ENCODE data around the gene CP.

The CP gene

DNA sequence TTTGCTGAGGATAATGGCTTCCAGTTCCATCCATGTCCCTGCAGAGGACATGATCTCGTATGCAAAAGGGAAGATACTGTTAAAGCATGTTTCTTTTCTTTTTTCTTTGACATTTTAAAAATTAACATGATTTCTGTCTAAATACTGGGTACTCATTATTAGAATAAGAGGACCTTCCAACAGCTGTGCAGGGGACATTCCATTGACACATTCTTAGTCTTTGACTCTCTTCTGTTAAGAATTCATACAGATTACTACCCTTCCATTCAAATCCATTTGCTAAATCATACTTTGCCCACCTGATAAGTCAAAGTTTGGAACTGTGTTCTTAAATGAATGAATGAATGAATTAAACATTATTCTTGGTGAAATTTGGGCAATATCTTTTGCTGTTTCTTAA is 5.1 kb upstream of the CP start:
- no peak for TF ChIP-seq RAD21 (IDR thresholded peaks at IDR 0.05; ENCODE audit: low read depth)
- no peak for TF ChIP-seq TAF1 (IDR thresholded peaks at IDR 0.05; ENCODE audit: low read depth)
- TF ChIP-seq, protein P1, sequence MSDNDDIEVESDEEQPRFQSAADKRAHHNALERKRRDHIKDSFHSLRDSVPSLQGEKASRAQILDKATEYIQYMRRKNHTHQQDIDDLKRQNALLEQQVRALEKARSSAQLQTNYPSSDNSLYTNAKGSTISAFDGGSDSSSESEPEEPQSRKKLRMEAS (IDR thresholded peaks at IDR 0.05) = no peak
- no peak for TF ChIP-seq CREB1 (IDR thresholded peaks at IDR 0.05; ENCODE audit: low read depth)
- no peak for TF ChIP-seq TCF12 (IDR thresholded peaks at IDR 0.05; ENCODE audit: low read depth)
- TF ChIP-seq FOXM1 (IDR thresholded peaks at IDR 0.05; ENCODE audit: borderline replicate concordance, low read depth) = no peak
- no peak for TF ChIP-seq EP300 (IDR thresholded peaks at IDR 0.05; ENCODE audit: borderline replicate concordance)
- TF ChIP-seq YY1 (IDR thresholded peaks at IDR 0.05; ENCODE audit: low read depth) = no peak
- no peak for TF ChIP-seq TEAD4 (IDR thresholded peaks at IDR 0.05)
- TF ChIP-seq, protein P2, sequence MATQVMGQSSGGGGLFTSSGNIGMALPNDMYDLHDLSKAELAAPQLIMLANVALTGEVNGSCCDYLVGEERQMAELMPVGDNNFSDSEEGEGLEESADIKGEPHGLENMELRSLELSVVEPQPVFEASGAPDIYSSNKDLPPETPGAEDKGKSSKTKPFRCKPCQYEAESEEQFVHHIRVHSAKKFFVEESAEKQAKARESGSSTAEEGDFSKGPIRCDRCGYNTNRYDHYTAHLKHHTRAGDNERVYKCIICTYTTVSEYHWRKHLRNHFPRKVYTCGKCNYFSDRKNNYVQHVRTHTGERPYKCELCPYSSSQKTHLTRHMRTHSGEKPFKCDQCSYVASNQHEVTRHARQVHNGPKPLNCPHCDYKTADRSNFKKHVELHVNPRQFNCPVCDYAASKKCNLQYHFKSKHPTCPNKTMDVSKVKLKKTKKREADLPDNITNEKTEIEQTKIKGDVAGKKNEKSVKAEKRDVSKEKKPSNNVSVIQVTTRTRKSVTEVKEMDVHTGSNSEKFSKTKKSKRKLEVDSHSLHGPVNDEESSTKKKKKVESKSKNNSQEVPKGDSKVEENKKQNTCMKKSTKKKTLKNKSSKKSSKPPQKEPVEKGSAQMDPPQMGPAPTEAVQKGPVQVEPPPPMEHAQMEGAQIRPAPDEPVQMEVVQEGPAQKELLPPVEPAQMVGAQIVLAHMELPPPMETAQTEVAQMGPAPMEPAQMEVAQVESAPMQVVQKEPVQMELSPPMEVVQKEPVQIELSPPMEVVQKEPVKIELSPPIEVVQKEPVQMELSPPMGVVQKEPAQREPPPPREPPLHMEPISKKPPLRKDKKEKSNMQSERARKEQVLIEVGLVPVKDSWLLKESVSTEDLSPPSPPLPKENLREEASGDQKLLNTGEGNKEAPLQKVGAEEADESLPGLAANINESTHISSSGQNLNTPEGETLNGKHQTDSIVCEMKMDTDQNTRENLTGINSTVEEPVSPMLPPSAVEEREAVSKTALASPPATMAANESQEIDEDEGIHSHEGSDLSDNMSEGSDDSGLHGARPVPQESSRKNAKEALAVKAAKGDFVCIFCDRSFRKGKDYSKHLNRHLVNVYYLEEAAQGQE (IDR thresholded peaks at IDR 0.05; ENCODE audit: low read depth) = no peak
- TF ChIP-seq CEBPB (IDR thresholded peaks at IDR 0.05) = no peak
- TF ChIP-seq NFIC (IDR thresholded peaks at IDR 0.05) = no peak
- TF ChIP-seq EGR1 (IDR thresholded peaks at IDR 0.05) = no peak
- TF ChIP-seq ZBTB7A (IDR thresholded peaks at IDR 0.05; ENCODE audit: low read depth) = no peak

DNA sequence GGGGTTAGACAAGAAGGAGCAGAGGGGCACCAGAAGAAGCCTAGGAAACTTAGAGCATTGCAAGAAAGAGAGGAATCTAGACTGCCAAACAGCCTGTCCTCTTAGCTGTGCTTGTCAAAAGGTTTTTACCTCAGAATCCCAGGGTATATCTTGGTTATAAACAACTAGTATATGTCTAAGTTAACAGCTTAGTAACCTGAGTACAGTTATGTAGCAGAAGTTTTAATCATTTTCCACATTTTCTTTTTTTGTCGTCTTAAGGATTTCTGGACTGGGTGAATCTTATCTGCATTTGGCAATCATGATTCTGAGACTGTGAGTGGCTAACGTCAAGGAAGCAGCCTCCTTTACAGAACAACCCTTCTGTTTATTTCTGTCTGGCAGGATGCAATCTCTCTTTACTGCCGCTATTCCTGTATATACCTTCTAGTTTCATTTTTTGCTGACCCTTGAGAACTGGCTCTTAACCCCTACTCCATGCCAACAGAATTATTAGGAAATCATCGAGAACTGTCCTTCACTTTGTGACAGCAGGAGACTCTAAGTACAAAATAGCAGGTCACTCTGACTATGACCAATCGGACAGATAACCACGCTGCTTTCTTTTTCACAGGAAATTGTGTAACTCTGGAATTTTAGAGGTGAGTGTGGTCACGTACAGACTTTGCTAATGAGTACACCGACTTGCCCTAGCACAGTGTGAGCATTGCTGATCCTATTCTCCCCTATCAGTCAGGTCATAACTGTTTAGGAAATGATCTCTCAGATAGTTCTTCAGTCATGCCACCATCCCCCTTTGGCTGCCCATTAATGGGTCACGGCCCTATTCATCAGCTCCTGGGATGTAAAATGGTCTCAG is 3.3 kb upstream of the CP start:
- TF ChIP-seq FOXM1 (IDR thresholded peaks at IDR 0.05; ENCODE audit: borderline replicate concordance, low read depth) (no peak), CEBPB (IDR thresholded peaks at IDR 0.05) (0 out of 2 replicates have a peak, but pooled peaks have one; percentile 3)

DNA sequence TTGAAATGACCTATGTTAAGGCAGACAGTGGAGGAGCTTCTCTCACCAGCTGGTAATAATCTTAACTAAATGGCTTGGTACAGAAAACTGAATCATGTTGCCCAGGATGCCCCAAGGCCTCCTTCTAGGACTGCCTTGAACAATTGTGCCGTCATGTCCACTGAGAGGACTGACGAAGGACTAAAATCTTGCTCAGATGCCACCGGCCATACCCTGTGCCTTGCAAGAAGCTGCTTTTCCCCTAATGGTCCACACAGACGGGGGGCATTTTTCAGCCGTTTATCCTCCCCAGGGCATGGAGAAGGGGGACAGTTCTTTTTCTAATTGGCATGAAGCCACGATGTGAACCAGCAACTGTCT is 1.8 kb upstream of the CP start:
- TF ChIP-seq YY1 (IDR thresholded peaks at IDR 0.05; ENCODE audit: low read depth) (no peak), EP300 (IDR thresholded peaks at IDR 0.05; ENCODE audit: borderline replicate concordance) (no peak), TEAD4 (IDR thresholded peaks at IDR 0.05) (no peak), FOXM1 (IDR thresholded peaks at IDR 0.05; ENCODE audit: borderline replicate concordance, low read depth) (no peak), CEBPB (IDR thresholded peaks at IDR 0.05) (no peak), NFIC (IDR thresholded peaks at IDR 0.05) (no peak), ZBTB7A (IDR thresholded peaks at IDR 0.05; ENCODE audit: low read depth) (no peak), TAF1 (IDR thresholded peaks at IDR 0.05; ENCODE audit: low read depth) (no peak), RAD21 (IDR thresholded peaks at IDR 0.05; ENCODE audit: low read depth) (no peak), TCF12 (IDR thresholded peaks at IDR 0.05; ENCODE audit: low read depth) (no peak), CREB1 (IDR thresholded peaks at IDR 0.05; ENCODE audit: low read depth) (no peak), EGR1 (IDR thresholded peaks at IDR 0.05) (no peak)
- TF ChIP-seq, protein P3, sequence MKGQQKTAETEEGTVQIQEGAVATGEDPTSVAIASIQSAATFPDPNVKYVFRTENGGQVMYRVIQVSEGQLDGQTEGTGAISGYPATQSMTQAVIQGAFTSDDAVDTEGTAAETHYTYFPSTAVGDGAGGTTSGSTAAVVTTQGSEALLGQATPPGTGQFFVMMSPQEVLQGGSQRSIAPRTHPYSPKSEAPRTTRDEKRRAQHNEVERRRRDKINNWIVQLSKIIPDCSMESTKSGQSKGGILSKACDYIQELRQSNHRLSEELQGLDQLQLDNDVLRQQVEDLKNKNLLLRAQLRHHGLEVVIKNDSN (IDR thresholded peaks at IDR 0.05) = no peak
- TF ChIP-seq, protein P1 (IDR thresholded peaks at IDR 0.05) = no peak
- TF ChIP-seq, protein P2 (IDR thresholded peaks at IDR 0.05; ENCODE audit: low read depth) = no peak

DNA sequence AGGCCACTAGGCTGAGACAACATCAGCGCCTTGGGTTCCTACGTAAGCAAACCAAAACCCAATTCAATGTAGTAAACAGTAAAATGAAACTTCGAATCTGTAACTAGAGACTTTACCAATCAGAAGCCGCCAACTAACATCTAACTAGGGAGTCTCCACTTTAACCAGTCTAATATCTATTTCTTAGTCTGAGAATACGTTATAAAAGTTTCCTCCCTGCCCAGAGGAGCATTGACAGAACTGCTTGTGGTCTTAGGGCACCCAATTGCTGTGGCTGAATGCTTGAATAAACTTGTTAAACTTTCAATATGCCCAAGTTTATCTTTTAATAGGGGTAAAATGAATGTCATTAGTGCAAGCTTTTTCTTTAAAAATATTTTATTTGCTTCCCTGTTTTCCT is 4.3 kb downstream of the CP start:
- TF ChIP-seq NFIC (IDR thresholded peaks at IDR 0.05) (no peak), CEBPB (IDR thresholded peaks at IDR 0.05) (no peak), YY1 (IDR thresholded peaks at IDR 0.05; ENCODE audit: low read depth) (no peak), CREB1 (IDR thresholded peaks at IDR 0.05; ENCODE audit: low read depth) (no peak)

DNA sequence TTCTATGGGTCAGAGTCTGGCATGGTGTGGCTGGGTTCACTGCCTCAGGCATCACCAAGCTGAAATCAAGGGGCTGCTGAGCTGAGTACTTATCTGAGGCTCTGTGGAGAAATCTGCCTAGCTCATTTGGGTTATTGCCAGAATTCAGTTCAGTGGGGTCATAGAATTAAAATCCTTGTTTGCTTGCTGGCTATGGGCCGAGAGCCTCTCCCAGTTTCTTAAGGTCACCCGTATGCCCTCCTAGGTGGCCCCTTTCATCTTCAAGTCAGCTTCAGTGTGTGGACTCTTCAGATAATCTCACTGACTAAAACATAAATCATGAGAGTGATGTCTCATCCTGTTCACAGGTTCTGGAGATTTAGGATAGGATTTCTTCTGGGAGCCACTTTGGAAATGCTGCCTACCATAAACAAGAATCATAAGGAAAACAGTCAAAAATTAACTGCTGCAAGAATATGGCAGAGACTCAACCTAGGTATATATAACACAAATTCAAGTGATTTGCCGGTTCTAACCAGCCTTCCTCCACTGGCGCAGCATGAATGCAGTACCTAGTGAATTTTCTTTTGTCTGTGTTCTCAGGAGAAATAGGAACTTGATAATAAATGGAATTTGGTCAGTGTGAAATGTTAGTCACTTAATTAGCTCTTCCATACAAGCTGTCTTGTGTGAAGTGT is 5.3 kb downstream of the CP start:
- TF ChIP-seq EP300 (IDR thresholded peaks at IDR 0.05; ENCODE audit: borderline replicate concordance) (no peak), NFIC (IDR thresholded peaks at IDR 0.05) (peak; percentile 13; the same call in 1 of the 2 replicates)

DNA sequence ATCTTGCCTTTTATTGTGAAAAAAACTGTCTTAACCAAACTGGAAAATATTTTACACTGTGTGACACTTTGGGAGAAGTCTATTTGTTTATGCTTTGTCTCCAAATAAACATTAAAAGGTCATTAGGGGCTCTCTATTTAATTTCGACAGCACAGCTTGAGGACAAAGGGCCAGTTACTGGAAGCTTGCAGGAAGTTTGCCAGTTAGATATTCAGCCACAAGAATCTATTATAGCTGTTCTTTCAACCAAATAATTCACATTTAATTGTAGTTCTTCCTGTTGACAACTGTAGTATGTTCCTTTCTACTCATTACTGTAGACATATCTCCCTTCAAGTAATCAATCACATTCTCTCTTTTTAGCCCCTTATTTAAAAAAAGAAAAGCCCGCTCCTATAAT is 6.1 kb downstream of the CP start:
- TF ChIP-seq TEAD4 (IDR thresholded peaks at IDR 0.05) = 0 out of 2 replicates have a peak, but pooled peaks have one; percentile 22
- TF ChIP-seq YY1 (IDR thresholded peaks at IDR 0.05; ENCODE audit: low read depth) = no peak
- no peak for TF ChIP-seq EGR1 (IDR thresholded peaks at IDR 0.05)
- peak; percentile 6; the same call in 1 of the 2 replicates for TF ChIP-seq NFIC (IDR thresholded peaks at IDR 0.05)
- TF ChIP-seq, protein P3 (IDR thresholded peaks at IDR 0.05) = no peak

Measured in Ishikawa (cell line).